Stomach (tissue), 9 donors: ENCODE data around the gene SETDB2. TPM values are rescaled to one million over a fixed set of nuclear protein-coding genes. Genes with fewer than 3 reads are reported as not detected.

Experiments used
- DNase-seq, 2 donors: peaks; one replicate each; pipeline versions ENCODE4 v3.0.0 to v3.0.0-alpha.2; 2013 to 2019
- H3K27ac ChIP-seq, 5 donors: fragments of 200-600 bp in 4 of 5; sonication (generic) in 4 of 5; one replicate each; pipeline ENCODE4 v1.5.1; 2013 to 2019; ENCODE audit warnings: mild to moderate bottlenecking in 1 of 5, moderate library complexity in 1 of 5
- H3K27me3 ChIP-seq, 3 donors: fragments of 200-600 bp; sonication (generic); one replicate each; pipeline ENCODE4 v1.5.1; 2017 to 2019; ENCODE audit warnings: mixed run types in 1 of 3
- H3K36me3 ChIP-seq, 4 donors: fragments of 200-600 bp; sonication (generic); 1 replicate in 3 of 4; 2 replicates in 1 of 4; pipeline ENCODE4 v1.5.1; 2016 to 2019
- H3K4me1 ChIP-seq, 4 donors: fragments of 200-600 bp; sonication (generic); one replicate each; pipeline ENCODE4 v1.5.1; 2016 to 2019
- H3K4me3 ChIP-seq, 4 donors: fragments of 200-600 bp; sonication (generic) in 3 of 4; one replicate each; pipeline ENCODE4 v1.5.1; 2016 to 2019; ENCODE audit warnings: mild to moderate bottlenecking in 1 of 4
- H3K9me3 ChIP-seq, 4 donors: fragments of 200-600 bp; sonication (generic); one replicate each; pipeline ENCODE4 v1.5.1; 2016 to 2019
- CTCF ChIP-seq, 7 experiments: fragments of 450-650 bp in 4 of 7; fragments of 200-600 bp in 3 of 7; sonication (generic) in 3 of 7; IDR thresholded peaks; one replicate each; pipeline ENCODE4 v1.5.1; 2016 to 2019; ENCODE audit warnings: antibody characterized with exemption in 7 of 7, control low read depth in 2 of 7, mild to moderate bottlenecking in 1 of 7
- EP300 ChIP-seq: sonication (generic); formaldehyde crosslinking; IDR thresholded peaks from one replicate; pipeline ENCODE4 v1.6.1; 2017; ENCODE audit warnings: antibody characterized with exemption
- POLR2A ChIP-seq, 4 donors: fragments of 450-650 bp; IDR thresholded peaks; one replicate each; pipeline ENCODE4 v1.6.1; 2016; ENCODE audit warnings: antibody characterized with exemption in 4 of 4, control low read depth in 2 of 4, mild to moderate bottlenecking in 1 of 4, moderate library complexity in 1 of 4
- POLR2AphosphoS5 ChIP-seq, 3 donors: sonication (generic); formaldehyde crosslinking; IDR thresholded peaks; one replicate each; pipeline ENCODE4 v1.6.1; 2016; ENCODE audit warnings: antibody characterized with exemption in 3 of 3
- WGBS, 5 donors: extraction: QIAGEN DNeasy Blood & Tissue Kit in 3 of 5; methylation state at CpG; one replicate each; pipeline versions ENCODE4 v1.1.5 to v1.1.7; 2013 to 2018; 5-methylcytosine and 5-hydroxymethylcytosine counted together
- intact Hi-C: fragments of 100-400 bp; cut with DNase I; formaldehyde crosslinking; loops from one replicate; pipeline ENCODE4 v1.15.1; 2023; ENCODE audit warnings: low total_unique reads
- polyA plus RNA-seq, 3 donors: library from polyadenylated mRNA; stranded (reverse); fragments of 200-250 nt; gene quantifications; one replicate each; pipeline ENCODE4 v1.2.3, GENCODE V29; 2013
- total RNA-seq, 5 donors: library from RNA; depleted of rRNA; stranded (reverse); fragments of >200 nt; gene quantifications; one replicate each; pipeline versions ENCODE4 v1.1.0 to v1.2.3, GENCODE V29; 2014 to 2016
- donor health status: healthy with polysubstance abuse.
- donor health status: Bipolar disorder and iron deficiency.
- donor health status: healthy.

The SETDB2 gene
- total and polyA plus RNA-seq, 8 donors: 3.4 to 28.6 (median 7.3) TPM

GRCh38 chr13:49444524-49445395, 686 bp downstream of the SETDB2 start:
- Histone ChIP-seq H3K36me3 (no peaks in the 10 kb centered on the region), H3K4me3 (peak overlapping the region; percentile 71 to 82 (median 74)), H3K4me1 (peaks cover 12 to 53% (median 37%) of the 10 kb centered on the region in 4 donors), H3K9me3 (no peaks in the 10 kb centered on the region), H3K27me3 (no peaks in the 10 kb centered on the region), H3K27ac (peak overlapping the region; percentile 95 to 97 (median 96))
- intact Hi-C loops: no loop called here
- TF ChIP-seq POLR2AphosphoS5 (IDR thresholded peaks at IDR 0.05) (peak; percentile 46 to 59 (median 56)), CTCF (IDR thresholded peaks at IDR 0.05) (peak in 1 of 7 experiments; percentile 9), EP300 (no peak), POLR2A (IDR thresholded peaks at IDR 0.05) (no peak)
- 0 to 1% (median 1%) methylated on average over 22 to 29 of the region's 29 CpGs for WGBS, 5 donors
- peak in 1 of 2 donors; percentile 75 for DNase-seq

- Histone ChIP-seq H3K9me3 (no peaks in the 10 kb centered on the region), H3K27ac (peak overlapping the region in 2 of 5 donors; percentile 95 to 97), H3K4me1 (peaks cover 12 to 53% (median 37%) of the 10 kb centered on the region in 4 donors), H3K36me3 (no peaks in the 10 kb centered on the region), H3K27me3 (no peaks in the 10 kb centered on the region), H3K4me3 (no peak overlapping the region)
- TF ChIP-seq POLR2AphosphoS5 (IDR thresholded peaks at IDR 0.05) (no peak), POLR2A (IDR thresholded peaks at IDR 0.05) (no peak), EP300 (no peak), CTCF (IDR thresholded peaks at IDR 0.05) (no peak)
- DNase-seq: no peak
- intact Hi-C loops: no loop called here
These were observed 2.4 kb downstream of the SETDB2 start for GRCh38 chr13:49446473-49446872.

GRCh38 chr13:49448753-49449152, 4.7 kb downstream of the SETDB2 start:
- TF ChIP-seq POLR2AphosphoS5 (IDR thresholded peaks at IDR 0.05) (no peak), POLR2A (IDR thresholded peaks at IDR 0.05) (no peak), EP300 (no peak), CTCF (IDR thresholded peaks at IDR 0.05) (no peak)
- no peaks in the 10 kb centered on the region for H3K36me3 ChIP-seq
- H3K9me3 ChIP-seq: no peaks in the 10 kb centered on the region
- 90 to 95% (median 94%) methylated on average over 2 of the region's 2 CpGs for WGBS, 5 donors
- no peak overlapping the region for H3K4me3 ChIP-seq
- H3K4me1 ChIP-seq: peaks cover 15 to 44% (median 27%) of the 10 kb centered on the region in 4 donors
- no peak overlapping the region for H3K27ac ChIP-seq
- H3K27me3 ChIP-seq: no peaks in the 10 kb centered on the region
- no peak for DNase-seq
- intact Hi-C loops: no loop called here

GRCh38 chr13:49450105-49450819, 6.2 kb downstream of the SETDB2 start:
- intact Hi-C loops: no loop called here
- 79 to 91% (median 89%) methylated on average over 3 of the region's 3 CpGs for WGBS, 5 donors

More at GRCh38 chr13:49450105-49450819, 6.2 kb downstream of the SETDB2 start:
- Histone ChIP-seq H3K9me3 (no peaks in the 10 kb centered on the region), H3K27me3 (no peaks in the 10 kb centered on the region), H3K4me3 (no peak overlapping the region), H3K27ac (no peak overlapping the region), H3K36me3 (no peaks in the 10 kb centered on the region), H3K4me1 (peaks cover 11 to 49% (median 30%) of the 10 kb centered on the region in 4 donors)
- DNase-seq: no peak
- TF ChIP-seq POLR2A (IDR thresholded peaks at IDR 0.05) (no peak), CTCF (IDR thresholded peaks at IDR 0.05) (no peak), EP300 (no peak), POLR2AphosphoS5 (IDR thresholded peaks at IDR 0.05) (no peak)
